GM18867 (cell line): ENCODE data around the gene ZNF362.

Experiments
- ATAC-seq: cut with Tn5 transposase; IDR thresholded peaks from one replicate; pipeline ENCODE4 v1.9.1; 2021; ENCODE audit warnings: mild to moderate bottlenecking, moderate library complexity; ENCODE audit not compliant: unreplicated experiment

The ZNF362 gene

DNA sequence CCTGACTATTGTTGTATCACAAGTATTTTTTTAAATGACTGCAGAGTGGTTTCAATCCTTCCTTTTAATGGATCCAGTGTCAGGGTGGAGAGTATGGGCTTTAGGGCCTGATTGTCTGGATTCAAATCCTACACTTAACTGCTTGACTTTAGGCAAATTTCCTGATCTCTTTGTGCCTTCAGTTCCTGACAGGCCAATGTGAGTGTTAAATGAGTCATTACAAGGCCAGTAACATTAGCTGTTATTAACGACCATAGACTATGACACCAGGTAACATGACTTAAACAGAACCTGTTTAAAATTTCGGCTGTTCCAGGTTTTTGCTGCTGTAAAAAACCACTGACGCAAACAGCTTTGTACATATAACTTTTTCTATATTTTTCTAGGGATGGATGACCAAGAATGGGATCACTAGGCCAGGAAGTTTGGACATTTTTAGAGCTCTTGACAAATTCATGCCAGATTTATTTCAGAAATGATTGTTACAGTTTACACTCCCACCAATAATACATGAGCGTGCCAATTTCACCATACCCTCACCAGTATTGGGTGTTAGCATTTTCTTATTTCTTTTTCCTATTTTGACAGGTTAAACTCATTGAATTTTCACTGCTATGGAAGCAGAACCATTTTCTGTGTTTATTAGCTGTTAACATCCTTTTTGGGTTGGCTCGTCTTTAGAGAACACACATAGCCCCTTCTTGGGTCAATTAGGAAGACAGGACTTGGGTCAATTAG is 11.3 kb downstream of the ZNF362 start:
- ATAC-seq = no peak

DNA sequence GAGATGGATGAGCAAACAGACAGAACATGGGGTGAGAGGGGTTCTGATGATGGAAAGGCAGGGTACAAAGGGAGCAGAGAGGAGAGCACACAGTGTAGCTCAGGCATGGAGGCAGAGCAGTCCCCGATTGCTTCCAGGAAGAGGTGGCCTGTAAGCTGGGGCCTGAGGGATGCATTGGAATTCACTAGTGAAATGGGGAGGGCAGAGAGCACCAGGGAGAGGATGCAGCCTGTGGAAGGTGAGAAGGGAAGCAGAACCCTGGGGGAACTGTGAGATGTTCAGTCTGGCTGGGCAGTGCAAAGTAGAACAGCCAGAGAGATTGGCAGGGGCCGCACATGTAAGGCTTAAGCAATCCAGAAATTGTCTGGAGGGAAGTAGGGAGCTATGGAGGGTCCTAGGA is 12.2 kb downstream of the ZNF362 start:
- no peak for ATAC-seq

DNA sequence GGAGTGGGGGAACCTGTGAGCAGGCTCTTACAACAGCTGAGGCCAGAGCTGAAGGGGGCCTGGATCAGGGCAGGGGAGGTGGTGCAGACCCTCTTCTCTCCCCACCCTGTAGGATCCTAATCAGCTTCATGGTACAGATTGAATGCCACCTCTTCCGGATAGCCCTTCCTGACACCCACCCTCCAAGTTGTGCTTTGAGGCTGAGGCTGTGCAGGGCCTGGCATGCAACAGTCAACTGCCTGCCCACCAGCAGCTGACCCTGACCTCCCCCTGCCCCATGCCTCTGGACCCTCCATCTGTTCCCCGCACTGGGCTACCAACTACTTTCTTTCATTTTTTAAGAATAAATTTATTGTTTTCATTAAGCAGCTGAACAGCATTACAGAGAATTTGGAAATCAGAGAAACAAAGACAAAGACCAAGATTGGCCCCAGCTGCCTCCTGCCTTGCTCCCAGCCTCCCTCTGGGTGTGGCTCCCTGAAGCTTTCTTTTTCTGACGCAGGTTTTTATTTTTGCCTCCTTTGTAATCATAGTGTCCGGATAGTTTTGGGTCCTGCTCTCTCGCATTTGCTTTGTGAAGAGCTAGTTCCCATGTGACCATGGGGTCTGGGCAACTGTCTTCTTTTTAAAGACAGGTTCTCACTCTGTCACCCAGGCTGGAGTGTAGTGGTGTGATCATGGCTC is 12.8 kb downstream of the ZNF362 start:
- ATAC-seq = no peak

DNA sequence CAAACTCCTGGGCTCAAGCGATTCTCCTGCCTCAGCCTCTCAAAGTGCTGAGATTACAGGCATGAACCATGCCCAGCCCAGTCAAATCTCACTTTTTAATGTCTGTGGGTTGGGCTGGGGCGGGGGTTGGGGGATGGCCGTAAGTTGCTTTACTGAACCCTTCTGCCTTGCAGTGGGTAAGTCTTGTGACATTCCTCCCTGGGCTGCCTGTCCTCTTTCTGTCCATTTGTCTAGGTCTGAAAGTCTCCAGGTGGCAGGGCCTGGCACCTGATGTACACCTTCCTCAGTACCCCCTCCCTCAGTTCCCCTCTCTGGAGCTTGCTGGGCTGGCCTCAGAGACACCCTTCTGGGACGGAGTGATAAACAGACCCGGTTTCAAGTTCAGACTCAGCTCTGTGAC is 13.3 kb downstream of the ZNF362 start:
- ATAC-seq = no peak

DNA sequence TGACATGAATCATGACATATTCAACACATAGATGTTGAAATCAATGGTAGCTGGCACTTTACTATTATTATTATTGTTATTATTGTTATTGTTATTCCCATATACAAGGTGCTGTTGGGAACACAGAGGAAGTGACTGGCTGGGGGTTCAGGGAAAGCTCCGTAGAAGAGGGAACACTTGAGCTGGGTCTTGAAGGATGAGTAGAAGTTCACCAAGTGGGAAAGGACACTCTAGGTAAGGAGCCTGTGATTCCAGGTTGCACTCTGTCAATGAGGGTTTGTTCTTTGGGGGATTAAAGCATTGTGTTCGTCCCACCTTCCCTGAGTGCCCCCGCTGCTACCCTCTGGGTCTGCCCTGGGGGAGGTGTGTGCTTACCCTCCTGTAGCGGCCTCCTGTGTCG is 14.1 kb downstream of the ZNF362 start:
- no peak for ATAC-seq

DNA sequence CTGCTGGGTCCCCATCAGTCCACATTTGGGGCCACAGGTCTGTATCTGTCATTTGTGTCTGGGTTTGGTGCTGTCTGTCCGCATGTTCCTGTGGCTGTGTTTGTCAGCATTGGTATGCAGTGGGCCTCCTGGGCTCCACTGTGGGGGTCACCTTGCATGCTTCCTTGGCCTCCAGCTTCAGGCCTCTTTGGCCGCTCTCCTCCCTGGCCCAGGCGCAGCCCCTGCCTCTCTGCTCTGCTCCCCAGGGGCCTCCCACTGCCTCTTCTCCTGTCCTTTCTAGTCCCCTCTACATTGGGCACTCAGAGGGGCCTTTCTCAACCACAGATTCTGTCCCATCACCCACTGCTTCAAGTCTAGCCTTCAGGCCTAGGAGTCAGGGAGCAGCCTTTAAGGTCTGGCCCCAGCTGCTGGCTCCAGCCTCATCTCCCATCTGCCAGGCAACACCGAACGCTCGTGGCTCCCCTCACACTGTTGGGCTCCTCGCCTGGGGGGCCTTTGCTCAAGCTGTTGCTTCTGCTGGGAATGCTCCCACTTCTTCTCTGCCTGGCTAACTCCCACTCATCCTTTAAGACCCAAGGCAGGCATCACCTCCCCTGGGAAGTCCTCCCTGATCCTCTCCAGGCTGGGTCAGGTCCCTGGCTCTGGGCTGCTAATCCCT is 14.6 kb downstream of the ZNF362 start:
- ATAC-seq = no peak

DNA sequence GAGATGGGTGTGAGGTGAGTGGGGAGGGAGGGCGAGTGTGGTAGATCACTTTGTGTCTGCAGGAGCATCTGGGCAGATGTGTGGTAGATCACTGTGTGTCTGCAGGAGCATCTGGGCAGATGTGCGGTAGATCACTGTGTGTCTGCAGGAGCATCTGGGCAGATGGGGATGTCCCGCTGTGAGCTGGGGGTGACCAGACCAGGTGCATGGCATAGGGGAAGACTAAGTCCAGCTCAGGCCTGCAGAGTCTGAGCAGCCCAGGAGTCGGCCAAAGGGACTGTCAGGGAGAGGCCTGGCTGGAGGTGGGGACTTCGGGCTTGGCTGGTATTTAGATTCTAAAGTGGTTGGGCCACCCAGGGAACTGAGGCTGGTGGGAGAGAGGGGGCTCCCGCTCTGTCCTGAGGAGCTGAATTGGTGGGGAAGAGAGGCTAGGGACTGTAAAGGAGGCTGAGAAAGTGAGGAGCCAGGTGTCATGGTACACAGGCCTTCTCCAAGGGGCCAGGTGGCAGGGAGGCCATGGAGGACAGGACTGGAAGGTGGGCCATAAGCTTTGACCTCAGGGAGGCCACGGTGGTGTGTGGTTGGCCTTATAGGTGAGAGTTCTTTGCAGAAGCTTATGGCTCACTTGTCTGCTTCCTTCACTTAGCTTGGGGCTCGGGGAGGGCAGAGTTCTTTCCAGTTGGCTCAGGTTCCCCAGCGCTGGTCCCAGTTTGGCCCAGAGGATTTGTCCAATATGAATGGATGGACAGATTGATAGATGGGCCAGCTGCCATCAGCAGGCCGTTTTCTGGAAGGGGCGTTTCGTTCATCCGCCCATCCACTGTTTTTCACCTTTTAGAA is 15.6 kb downstream of the ZNF362 start:
- no peak for ATAC-seq

DNA sequence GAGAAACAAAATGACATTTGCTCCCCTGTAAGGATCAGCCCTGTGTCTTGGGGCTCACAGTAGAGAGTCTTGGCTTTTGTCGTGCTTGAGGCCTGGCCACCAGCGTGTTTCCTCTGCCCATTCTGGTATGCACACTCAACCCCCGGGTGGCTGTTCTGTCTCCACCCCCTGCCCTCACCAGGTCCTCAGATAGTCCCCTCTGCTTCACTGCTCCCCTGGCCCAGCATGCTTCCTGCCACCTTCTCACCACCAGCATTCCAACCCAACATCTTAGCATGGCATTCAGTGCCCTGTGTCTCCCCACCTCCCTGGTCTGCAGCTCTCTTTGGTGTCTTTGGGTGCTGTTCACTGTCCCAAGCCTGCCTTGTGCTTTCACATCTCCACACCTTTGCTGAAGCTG is 16.2 kb downstream of the ZNF362 start:
- no peak for ATAC-seq

DNA sequence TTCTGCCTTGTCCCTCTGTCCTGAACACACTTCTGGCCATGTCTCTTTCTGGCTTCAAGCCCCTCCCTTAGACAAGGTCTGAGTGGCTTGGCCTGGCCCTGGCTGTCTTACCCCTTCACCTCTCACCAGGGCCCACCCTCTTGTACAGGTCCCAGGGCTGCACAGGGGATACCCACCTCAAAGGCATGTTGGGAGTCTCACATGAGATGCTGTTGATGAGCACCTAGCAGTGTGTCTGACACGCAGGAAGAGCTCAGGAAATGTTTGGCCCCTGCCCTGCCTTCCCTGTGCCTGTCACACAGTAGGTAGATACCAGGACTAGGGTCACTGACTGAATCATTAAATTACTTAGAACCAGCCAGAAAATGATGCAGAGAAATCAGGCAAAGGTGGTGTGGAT is 16.6 kb downstream of the ZNF362 start:
- no peak for ATAC-seq

DNA sequence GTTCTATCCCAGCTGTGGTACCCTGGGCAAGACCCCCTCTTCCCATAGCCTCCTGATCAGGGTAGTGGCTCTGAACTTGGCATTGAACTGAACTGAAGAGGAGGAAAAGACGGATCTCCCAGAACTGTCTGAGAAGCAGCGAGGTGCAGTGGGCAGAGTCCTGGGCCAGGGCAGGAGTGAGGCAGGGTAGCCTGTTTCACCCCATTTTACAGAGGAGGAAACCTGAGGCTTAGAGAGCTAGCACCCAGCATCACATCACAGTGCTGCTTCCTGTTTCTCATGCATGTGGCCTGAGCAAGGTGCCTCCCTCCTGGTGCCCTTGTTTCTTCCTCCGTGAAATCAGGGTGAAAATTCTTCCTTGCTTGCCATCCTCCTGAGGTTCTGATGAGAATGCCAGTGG is 17.1 kb downstream of the ZNF362 start:
- no peak for ATAC-seq

DNA sequence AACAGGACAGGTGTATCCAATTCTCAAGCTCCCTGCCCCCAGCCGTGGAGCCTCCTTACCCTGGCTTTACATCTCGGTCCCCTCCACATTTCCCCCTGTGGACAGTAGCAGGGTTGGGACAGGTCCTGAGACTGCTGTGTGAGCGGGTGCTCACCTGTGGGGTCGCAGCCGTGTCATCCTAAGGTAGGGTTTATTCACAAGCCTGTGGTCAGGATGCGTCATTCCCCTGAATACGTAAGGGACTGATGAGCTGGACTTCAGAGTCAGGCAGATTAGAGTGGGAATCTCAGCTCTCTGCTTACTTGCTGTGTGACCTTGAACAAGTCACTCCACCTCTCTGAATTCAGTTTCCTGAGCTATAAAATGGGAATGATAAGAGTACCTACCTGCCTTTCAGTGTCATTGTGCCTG is 17.7 kb downstream of the ZNF362 start:
- ATAC-seq = no peak

DNA sequence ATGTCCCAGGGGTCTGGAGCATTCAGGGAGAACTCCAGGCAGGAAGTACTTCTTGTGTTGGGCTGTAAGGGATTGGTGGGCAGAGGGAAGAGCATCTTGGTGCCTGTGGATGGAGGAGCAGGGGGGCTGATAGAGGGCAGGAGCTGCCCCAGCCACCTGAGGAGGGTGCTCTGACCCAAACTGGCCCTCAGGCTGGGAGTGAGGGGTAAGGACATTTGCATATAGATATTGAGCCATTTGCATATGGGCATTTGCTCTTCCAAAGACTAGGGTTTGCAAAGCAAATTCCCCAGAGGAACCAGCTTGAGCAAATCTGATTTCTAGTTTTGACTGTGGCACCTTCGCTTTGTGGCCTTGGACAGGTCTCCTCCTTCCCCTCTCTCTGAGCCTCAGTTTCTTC is 18.2 kb downstream of the ZNF362 start:
- no peak for ATAC-seq

DNA sequence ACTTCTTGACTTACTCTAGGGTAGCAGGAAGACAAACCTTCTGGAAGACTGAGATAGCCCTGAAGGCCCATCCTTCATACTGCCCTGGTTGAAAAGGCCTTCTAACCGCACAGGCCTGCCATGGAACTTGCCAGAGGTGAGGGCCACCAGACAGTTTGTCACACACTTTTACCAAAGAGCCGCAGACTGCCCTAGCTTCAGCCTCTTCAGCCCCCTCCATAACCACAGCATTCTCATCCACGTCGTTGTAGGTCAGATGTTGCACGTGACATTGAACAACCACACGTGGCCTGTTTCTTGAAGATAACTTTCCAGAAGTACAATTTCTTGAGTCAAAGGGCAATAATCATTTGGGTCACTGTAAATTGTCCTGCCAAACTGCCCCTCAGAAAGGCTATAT is 18.9 kb downstream of the ZNF362 start:
- ATAC-seq = no peak

DNA sequence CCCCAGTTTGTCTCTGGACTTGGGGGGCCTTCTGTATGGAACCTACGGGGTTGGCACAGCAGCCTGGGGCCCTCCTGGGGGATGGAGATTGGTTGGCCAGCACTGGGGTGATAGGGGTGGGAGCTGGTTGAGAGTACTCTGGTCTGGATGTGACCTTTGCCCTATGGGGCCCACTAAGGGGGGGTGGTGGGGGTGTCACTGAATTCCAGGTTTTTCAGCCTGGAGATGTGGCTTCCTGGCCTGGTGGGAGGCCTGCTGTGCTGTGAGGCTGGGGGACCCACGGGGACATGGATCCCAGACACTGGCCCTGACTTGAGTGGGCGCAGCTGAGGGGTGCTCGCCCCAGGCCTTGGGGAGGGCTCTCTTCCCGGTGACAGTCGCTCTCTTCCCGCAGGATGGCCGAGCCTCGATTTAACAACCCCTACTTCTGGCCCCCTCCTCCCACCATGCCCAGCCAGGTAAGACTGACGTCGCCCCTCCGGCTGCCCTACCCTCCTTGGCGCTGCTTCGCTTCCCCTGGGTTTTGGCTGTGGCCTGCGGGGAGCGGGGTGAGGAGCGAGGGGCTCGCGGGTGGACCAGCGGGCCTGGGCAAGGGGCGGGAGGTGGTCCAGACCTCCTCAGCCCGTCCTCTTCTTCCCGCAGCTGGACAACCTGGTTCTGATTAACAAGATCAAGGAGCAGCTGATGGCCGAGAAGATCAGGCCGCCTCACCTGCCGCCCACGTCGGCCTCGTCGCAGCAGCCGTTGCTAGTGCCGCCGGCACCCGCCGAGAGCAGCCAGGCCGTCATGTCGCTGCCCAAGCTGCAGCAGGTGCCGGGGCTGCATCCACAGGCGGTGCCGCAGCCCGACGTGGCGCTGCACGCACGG is 19.6 kb downstream of the ZNF362 start:
- ATAC-seq = no peak

DNA sequence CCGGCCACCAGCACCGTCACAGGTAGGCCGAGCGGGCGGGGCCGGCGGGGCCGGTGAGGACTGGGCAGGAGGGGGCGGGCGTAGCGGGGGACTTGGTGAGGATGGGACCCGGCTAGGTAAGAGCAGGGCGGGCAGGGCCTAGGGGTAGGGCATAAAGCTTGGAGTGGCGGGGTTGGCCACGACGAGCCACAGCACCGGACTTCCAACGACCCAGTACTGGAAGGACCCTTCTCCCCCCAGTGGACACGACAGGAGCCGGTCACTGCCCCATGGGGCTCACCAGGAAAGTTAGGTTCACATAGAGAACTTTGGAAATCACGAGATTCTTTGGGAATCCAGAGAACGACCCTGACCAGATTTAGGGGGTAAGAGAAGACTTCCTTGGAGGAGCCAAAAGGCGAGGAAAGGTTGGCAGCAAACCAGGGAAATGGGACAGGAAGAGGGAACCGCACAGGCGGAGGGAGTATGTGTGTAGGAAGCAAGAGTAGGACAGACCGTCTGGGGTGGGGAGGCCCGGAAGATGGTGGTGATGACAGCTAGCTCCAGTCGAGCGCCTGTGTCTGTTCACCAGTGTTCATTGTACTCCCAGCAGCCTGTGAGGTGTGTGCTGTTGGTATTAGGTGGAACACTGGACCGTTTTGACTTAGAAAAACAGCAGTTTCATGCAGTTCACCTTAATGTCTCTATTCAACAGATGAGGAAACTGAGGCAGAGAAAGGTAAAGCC is 20.4 kb downstream of the ZNF362 start:
- ATAC-seq = no peak

DNA sequence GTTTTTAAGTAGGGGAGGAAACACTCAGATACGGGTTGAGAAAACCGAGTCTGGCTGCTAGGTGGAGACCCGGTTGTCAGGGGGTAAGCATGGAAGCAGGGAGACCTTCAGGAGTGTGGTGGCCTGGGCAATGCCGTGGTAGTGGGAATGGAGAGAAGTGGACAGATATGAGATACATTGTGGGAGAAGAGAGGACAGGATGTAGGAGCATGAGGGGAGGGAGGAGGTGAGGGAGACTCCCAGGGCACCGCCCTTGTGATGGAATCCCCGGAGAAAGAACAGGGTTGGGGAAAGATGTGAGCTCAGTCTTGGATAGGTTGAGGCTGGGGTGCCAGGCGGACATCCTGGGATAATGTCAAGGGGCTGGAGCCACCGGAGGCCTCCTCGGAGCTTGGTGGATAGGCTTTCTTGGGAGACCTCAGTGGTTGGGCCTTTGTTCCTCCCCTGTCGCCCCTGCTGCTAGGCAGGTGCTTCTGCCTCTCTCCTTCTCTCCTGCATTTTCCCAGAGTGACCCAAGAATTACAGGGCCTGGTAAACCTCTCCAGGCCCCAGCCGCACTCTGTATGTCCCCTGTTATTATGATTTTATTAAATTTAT is 21.3 kb downstream of the ZNF362 start:
- ATAC-seq = no peak

DNA sequence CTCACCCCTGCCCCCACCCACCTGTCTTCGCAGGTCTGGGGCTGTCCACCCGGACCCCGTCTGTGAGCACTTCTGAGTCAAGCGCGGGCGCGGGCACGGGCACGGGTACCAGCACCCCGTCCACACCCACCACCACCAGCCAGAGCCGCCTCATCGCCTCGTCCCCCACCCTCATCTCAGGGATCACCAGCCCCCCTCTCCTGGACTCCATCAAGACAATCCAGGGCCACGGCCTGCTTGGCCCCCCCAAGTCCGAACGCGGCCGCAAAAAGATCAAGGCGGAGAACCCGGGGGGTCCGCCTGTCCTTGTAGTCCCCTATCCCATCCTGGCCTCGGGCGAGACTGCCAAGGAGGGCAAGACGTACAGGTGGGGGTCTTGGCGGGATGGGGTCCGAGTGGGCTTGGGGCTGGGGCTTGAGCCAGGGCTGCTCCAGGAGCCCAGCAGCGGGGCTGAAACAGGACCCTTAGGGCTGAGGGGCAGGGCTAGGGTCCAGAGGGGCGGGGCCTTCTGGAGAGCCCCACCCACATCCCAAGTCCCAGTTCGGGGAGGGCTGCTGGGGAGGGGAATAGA is 23.9 kb downstream of the ZNF362 start:
- no peak for ATAC-seq

DNA sequence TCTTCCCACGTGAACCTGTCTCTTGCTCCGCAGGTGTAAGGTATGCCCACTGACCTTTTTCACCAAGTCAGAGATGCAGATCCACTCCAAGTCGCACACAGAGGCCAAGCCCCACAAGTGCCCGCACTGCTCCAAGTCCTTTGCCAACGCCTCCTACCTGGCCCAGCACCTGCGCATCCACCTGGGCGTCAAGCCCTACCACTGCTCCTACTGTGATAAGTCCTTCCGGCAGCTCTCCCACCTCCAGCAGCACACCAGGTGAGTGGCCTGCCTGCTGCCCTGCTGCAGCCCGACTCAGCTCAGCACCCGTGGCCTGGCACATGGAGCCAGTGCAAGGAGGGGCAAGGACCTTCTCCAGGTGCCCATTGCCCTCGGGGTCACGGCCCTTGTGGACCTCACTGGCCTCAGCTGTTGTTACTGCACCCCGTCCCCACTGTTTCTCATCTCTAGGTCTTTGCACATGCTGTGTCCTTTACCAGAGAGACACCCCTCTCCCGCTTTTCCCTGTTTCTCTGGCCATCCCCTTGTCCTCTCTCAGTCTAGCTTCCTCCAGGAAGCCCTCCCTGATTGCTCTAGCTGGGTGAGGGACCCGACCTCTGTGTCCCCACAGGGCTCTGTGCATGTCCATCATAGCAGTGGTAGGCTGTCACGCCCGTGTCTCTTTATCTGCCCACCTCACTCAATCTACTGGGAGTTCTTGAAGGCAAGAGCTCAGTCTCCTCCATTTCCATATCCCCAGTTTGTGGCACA is 25.4 kb downstream of the ZNF362 start:
- ATAC-seq = no peak
